OCI-LY7 (cell line): ENCODE data around the gene DLGAP1. TPM values are rescaled to one million over a fixed set of nuclear protein-coding genes. Genes with fewer than 3 reads are reported as not detected.

Experiments
- BruUV-seq: library from RNA; stranded (reverse); fragments of 400-500 nt; replicated peaks from 2 replicates; lab custom pipeline; 2021; lab: Mats Ljungman, UMichigan
- CTCF ChIA-PET: fragments of 300-600 bp; sonication (Branson Sonifier 250); formaldehyde crosslinking; loops from one replicate; lab custom pipeline; 2022; ENCODE audit warnings: antibody characterized with exemption; ENCODE audit not compliant: unreplicated experiment; lab: Charles Lee
- POLR2A ChIA-PET: fragments of 300-600 bp; sonication (Branson Sonifier 250); formaldehyde crosslinking; loops from one replicate; lab custom pipeline; 2022; ENCODE audit warnings: antibody characterized with exemption; lab: Charles Lee
- DNase-seq: peaks from one replicate; pipeline ENCODE4 v3.0.0-alpha.2; 2015; ENCODE audit warnings: low spot score
- H2AFZ ChIP-seq: fragments of 200-600 bp; sonication (generic), shearing (Covaris generic); 2 replicates; pipeline ENCODE4 v1.6.1; 2014; ENCODE audit warnings: mild to moderate bottlenecking, antibody characterized with exemption, low read length, moderate library complexity
- H3K27ac ChIP-seq: fragments of 200-600 bp; sonication (generic); 2 replicates; pipeline ENCODE4 v1.5.1; 2014; ENCODE audit warnings: mixed run types, low read depth, mild to moderate bottlenecking, moderate library complexity, low read length, inconsistent platforms; ENCODE audit not compliant: poor library complexity, severe bottlenecking
- H3K36me3 ChIP-seq: fragments of 200-600 bp; sonication (generic); 2 replicates; pipeline ENCODE4 v1.6.1; 2014; ENCODE audit warnings: mild to moderate bottlenecking, antibody characterized with exemption, low read length, moderate library complexity, mixed read lengths; ENCODE audit not compliant: insufficient read depth
- H3K4me1 ChIP-seq: fragments of 200-600 bp; sonication (generic); 2 replicates; pipeline ENCODE4 v1.5.1; 2014; ENCODE audit warnings: mild to moderate bottlenecking, low read length; ENCODE audit not compliant: insufficient read depth, poor library complexity, severe bottlenecking
- H3K4me2 ChIP-seq: fragments of 200-600 bp; sonication (generic); 2 replicates; pipeline ENCODE4 v1.6.1; 2014; ENCODE audit warnings: mild to moderate bottlenecking, low read length
- H3K4me3 ChIP-seq: fragments of 200-600 bp; sonication (generic); 2 replicates; pipeline ENCODE4 v1.5.1; 2014; ENCODE audit warnings: mild to moderate bottlenecking, low read depth, low read length; ENCODE audit not compliant: poor library complexity, severe bottlenecking
- H3K79me2 ChIP-seq: fragments of 200-600 bp; sonication (generic); 2 replicates; pipeline ENCODE4 v1.6.1; 2016; ENCODE audit warnings: low read depth, mild to moderate bottlenecking, low read length, moderate library complexity, mixed read lengths; ENCODE audit not compliant: insufficient read depth
- H3K9me2 ChIP-seq: fragments of 200-600 bp; sonication (generic); 2 replicates; pipeline ENCODE4 v1.6.1; 2016; ENCODE audit warnings: mild to moderate bottlenecking, low read length, mixed read lengths; ENCODE audit not compliant: insufficient read depth
- H3K9me3 ChIP-seq: fragments of 200-600 bp; sonication (generic); 2 replicates; pipeline ENCODE4 v1.6.1; 2014; ENCODE audit warnings: mild to moderate bottlenecking, mixed run types, low read length, mixed read lengths
- H4K20me1 ChIP-seq: fragments of 200-600 bp; sonication (generic); 2 replicates; pipeline ENCODE4 v1.6.1; 2014; ENCODE audit warnings: mild to moderate bottlenecking, antibody characterized with exemption, low read length, moderate library complexity, mixed read lengths; ENCODE audit not compliant: insufficient read depth
- CTCF ChIP-seq: fragments of 200-600 bp; sonication (generic); conservative IDR thresholded peaks from 2 replicates; pipeline ENCODE4 v1.5.1; 2014; ENCODE audit warnings: mild to moderate bottlenecking, antibody characterized with exemption, low read length, moderate library complexity, mixed read lengths
- EZH2phosphoT487 ChIP-seq: fragments of 200-600 bp; sonication (generic); IDR thresholded peaks from 2 replicates; pipeline ENCODE4 v1.6.1; 2018; ENCODE audit warnings: low read depth, borderline replicate concordance, mild to moderate bottlenecking, mixed run types, antibody characterized with exemption, low read length, moderate library complexity, mixed read lengths
- intact Hi-C: fragments of 100-400 bp; cut with micrococcal nuclease; formaldehyde crosslinking; loops from one replicate; pipeline ENCODE4 v1.10.0; 2022; ENCODE audit not compliant: unreplicated experiment
- total RNA-seq, 2 experiments: library from RNA; depleted of rRNA in 1 of 2; stranded (reverse); fragments of >200 nt in 1 of 2; shearing (Covaris generic) in 1 of 2; gene quantifications; 2 replicates each; pipeline ENCODE4 v1.2.3, GENCODE V29; 2014 to 2022

DLGAP1 gene
- total RNA-seq, 2 experiments from 2014 or later: 0.22 TPM; not detected in 1

DNA sequence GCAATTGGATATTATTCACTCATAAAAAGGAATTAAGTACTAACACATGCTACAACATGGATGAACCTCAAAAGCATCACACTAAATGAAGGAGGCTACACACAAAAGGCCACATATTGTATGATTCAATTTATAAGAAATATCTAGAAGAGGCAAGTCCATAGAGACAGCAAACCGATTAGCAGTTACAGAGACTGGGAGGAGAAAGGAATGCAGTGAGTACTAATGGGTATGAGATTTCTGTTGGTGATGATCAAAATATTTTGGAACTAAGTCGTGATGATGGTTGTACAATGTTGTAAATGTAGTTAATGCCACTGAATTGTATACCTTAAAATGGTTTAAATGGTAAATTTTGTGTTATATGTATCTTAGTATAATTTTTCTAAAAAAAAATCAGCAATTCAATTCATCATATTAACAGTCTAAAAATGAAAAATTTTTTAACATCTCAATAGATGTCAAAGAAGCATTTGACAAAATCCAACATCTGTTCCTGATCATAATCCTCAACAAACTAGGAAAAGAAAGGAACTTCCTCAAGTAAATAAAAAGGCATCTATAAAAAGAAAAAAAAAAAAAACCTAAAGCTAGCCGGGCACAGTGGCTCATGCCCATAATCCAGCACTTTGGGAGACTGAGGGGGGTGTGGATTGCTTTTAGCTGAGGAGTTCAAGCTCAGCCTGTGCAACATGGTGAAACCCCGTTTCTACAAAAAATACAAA lies 907.1 kb downstream of the DLGAP1 start:
- Histone ChIP-seq H3K36me3 (no peaks in the 10 kb centered on the region), H2AFZ (no peak overlapping the region), H3K4me3 (no peak overlapping the region), H4K20me1 (no peaks in the 10 kb centered on the region), H3K9me3 (no peaks in the 10 kb centered on the region), H3K9me2 (no peaks in the 10 kb centered on the region), H3K27ac (no peak overlapping the region), H3K79me2 (no peaks in the 10 kb centered on the region), H3K4me1 (peaks cover 5% of the 10 kb centered on the region), H3K4me2 (no peak overlapping the region)
- ChIA-PET CTCF (no interaction called here), POLR2A (no interaction called here)
- TF ChIP-seq CTCF (no peak), EZH2phosphoT487 (no peak)
- intact Hi-C loops: no loop called here
- no TSS peak for BruUV-seq
- no peak for DNase-seq

- peak; percentile 35 for DNase-seq
- Histone ChIP-seq H4K20me1 (no peaks in the 10 kb centered on the region), H3K9me3 (no peaks in the 10 kb centered on the region), H3K4me1 (peaks cover 19% of the 10 kb centered on the region), H3K9me2 (no peaks in the 10 kb centered on the region), H3K79me2 (no peaks in the 10 kb centered on the region), H3K4me2 (0 out of 2 replicates have a peak overlapping the region, but pooled peaks have one; percentile 6), H2AFZ (peak overlapping the region; percentile 11; the same call in 1 of the 2 replicates), H3K4me3 (no peak overlapping the region), H3K27ac (no peak overlapping the region), H3K36me3 (no peaks in the 10 kb centered on the region)
- no TSS peak for BruUV-seq
- ChIA-PET CTCF (no interaction called here), POLR2A (interaction anchor here (0.7 to 1.2 kb wide), 5 partner anchors 9 to 281 kb away, joined by 3 to 4 read pairs (median 3); no protein-coding TSS in a partner anchor)
- TF ChIP-seq CTCF (no peak), EZH2phosphoT487 (no peak)
- intact Hi-C loops: no loop called here
These were observed 909.0 kb downstream of the DLGAP1 start for GRCh38 chr18:3546106-3546505.

GRCh38 chr18:3544537-3544936 lies 910.6 kb downstream of the DLGAP1 start:
- ChIA-PET POLR2A (interaction anchor here (0.7 kb wide), 1 partner anchor 117 kb away, joined by 3 read pairs; no protein-coding TSS in a partner anchor), CTCF (no interaction called here)
- DNase-seq: no peak
- BruUV-seq: no TSS peak
- Histone ChIP-seq H4K20me1 (no peaks in the 10 kb centered on the region), H3K27ac (no peak overlapping the region), H3K9me2 (no peaks in the 10 kb centered on the region), H3K9me3 (no peaks in the 10 kb centered on the region), H3K79me2 (no peaks in the 10 kb centered on the region), H2AFZ (no peak overlapping the region), H3K4me3 (no peak overlapping the region), H3K36me3 (no peaks in the 10 kb centered on the region), H3K4me2 (no peak overlapping the region), H3K4me1 (peaks cover 22% of the 10 kb centered on the region)
- TF ChIP-seq EZH2phosphoT487 (no peak), CTCF (no peak)
- intact Hi-C loops: no loop called here
